Thoracic aorta (tissue), 2 donors: ENCODE measurements around the gene MRPS22. TPM values are rescaled to one million over a fixed set of nuclear protein-coding genes. Genes with fewer than 3 reads are reported as not detected.
"Not testable (repeated sequence)": the region's sequence is repeated elsewhere in the genome, so short reads cannot be mapped to it uniquely, and the experiment has no call there.

ENCODE experiments used
- ATAC-seq: fragments of 150-250 bp; one replicate; pipeline ENCODE4 v1.8.0; 2017; ENCODE audit warnings: low read depth; ENCODE audit not compliant: insufficient number of reproducible peaks, low FRiP score
- DNase-seq: peaks from one replicate; pipeline ENCODE4 v3.0.0-alpha.2; 2020; ENCODE audit warnings: low spot score
- H3K27ac ChIP-seq, 2 donors: fragments of 200-600 bp; sonication (generic); 1 replicate in 1 of 2; 2 replicates in 1 of 2; pipeline ENCODE4 v1.5.1; 2016; ENCODE audit warnings: mild to moderate bottlenecking in 2 of 2, moderate library complexity in 2 of 2
- H3K27me3 ChIP-seq: fragments of 200-600 bp; sonication (generic); replicated peaks from 2 replicates; pipeline ENCODE4 v1.6.0; 2016; ENCODE audit warnings: mild to moderate bottlenecking; ENCODE audit not compliant: insufficient read depth
- H3K36me3 ChIP-seq: fragments of 200-600 bp; sonication (generic); one replicate; pipeline ENCODE4 v1.5.1; 2016
- H3K4me1 ChIP-seq, 2 donors: fragments of 200-600 bp; sonication (generic); 1 replicate in 1 of 2; 2 replicates in 1 of 2; pipeline versions ENCODE4 v1.5.1 to v1.6.0; 2016; ENCODE audit warnings: low read depth in 2 of 2, mild to moderate bottlenecking in 1 of 2; ENCODE audit not compliant: control insufficient read depth in 1 of 2
- H3K4me3 ChIP-seq: fragments of 200-600 bp; sonication (generic); 2 replicates; pipeline ENCODE4 v1.5.1; 2016; ENCODE audit warnings: mild to moderate bottlenecking
- H3K9me3 ChIP-seq: fragments of 200-600 bp; sonication (generic); 2 replicates; pipeline ENCODE4 v1.5.1; 2016
- total RNA-seq, 2 donors: library from RNA; depleted of rRNA; stranded (reverse); fragments of >200 nt; gene quantifications; one replicate each; pipeline versions ENCODE4 v1.1.0 to v1.2.3, GENCODE V29; 2016
- TF ChIP-seq, protein P1 (sequence below): fragments of 200-600 bp; sonication (generic); IDR thresholded peaks from one replicate; pipeline ENCODE4 v1.5.1; 2019; ENCODE audit warnings: antibody characterized with exemption

The MRPS22 gene
- total RNA-seq, 2 donors from 2014 or later, result 21.3 to 32.2 TPM

DNA sequence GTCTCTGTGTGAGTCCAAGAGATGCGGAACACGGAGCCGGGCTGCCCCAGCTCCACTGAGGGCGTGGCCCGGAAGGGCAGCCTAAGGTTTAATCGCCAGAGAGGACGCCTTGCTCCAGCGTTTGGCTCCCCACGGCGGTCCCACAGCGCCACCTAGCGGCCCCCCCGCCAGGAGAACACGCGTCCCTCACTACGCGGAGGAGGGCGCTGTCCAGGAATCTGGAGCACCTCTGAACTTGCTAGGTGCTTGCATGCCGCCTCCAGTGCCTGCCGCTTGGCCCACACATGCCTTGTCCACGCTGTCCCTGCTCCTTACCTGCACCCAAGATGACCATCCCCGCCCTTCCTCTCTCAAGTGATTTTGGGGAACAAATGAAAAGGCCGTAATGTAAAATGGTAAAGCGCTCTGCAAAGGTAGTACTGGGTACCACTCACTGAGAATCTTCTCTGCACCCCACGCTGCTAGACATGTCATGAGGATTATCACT lies 14.4 kb upstream of the MRPS22 start:
- TF ChIP-seq, protein P1, sequence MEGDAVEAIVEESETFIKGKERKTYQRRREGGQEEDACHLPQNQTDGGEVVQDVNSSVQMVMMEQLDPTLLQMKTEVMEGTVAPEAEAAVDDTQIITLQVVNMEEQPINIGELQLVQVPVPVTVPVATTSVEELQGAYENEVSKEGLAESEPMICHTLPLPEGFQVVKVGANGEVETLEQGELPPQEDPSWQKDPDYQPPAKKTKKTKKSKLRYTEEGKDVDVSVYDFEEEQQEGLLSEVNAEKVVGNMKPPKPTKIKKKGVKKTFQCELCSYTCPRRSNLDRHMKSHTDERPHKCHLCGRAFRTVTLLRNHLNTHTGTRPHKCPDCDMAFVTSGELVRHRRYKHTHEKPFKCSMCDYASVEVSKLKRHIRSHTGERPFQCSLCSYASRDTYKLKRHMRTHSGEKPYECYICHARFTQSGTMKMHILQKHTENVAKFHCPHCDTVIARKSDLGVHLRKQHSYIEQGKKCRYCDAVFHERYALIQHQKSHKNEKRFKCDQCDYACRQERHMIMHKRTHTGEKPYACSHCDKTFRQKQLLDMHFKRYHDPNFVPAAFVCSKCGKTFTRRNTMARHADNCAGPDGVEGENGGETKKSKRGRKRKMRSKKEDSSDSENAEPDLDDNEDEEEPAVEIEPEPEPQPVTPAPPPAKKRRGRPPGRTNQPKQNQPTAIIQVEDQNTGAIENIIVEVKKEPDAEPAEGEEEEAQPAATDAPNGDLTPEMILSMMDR, result peak; percentile 90
- H3K36me3 ChIP-seq, result no peaks in the 10 kb centered on the region
- H3K27me3 ChIP-seq, result no peaks in the 10 kb centered on the region
- DNase-seq (peak; percentile 37), ATAC-seq (no peak)
- no peak overlapping the region for H3K27ac ChIP-seq
- peaks cover 0 to 4% of the 10 kb centered on the region in 2 donors for H3K4me1 ChIP-seq
- H3K4me3 ChIP-seq, result peak overlapping the region; percentile 52
- H3K9me3 ChIP-seq, result no peaks in the 10 kb centered on the region

- no peak for ATAC-seq
- no peaks in the 10 kb centered on the region for H3K9me3 ChIP-seq
- H3K4me3 ChIP-seq, result no peak overlapping the region
- no peak overlapping the region for H3K27ac ChIP-seq
- TF ChIP-seq, protein P1, result no peak
- peaks cover 0 to 4% of the 10 kb centered on the region in 2 donors for H3K4me1 ChIP-seq
- no peaks in the 10 kb centered on the region for H3K27me3 ChIP-seq
- DNase-seq, result no peak
- no peaks in the 10 kb centered on the region for H3K36me3 ChIP-seq
Measured at GRCh38 chr3:139332092-139332491, 11.7 kb upstream of the MRPS22 start.

DNA sequence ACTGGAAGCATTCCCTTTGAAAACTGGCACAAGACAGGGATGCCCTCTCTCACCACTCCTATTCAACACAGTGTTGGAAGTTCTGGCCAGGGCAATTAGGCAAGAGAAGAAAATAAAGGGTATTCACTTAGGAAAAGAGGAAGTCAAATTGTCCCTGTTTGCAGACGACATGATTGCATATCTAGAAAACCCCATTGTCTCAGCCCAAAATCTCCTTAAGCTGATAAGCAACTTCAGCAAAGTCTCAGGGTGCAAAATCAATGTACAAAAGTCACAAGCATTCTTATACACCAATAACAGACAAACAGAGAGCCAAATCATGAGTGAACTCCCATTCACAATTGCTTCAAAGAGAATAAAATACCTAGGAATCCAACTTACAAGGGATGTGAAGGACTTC lies 9.1 kb upstream of the MRPS22 start:
- not testable (repeated sequence) for H3K4me1 ChIP-seq, ATAC-seq, H3K9me3 ChIP-seq, H3K4me3 ChIP-seq, H3K36me3 ChIP-seq, DNase-seq, H3K27ac ChIP-seq, H3K27me3 ChIP-seq

DNA sequence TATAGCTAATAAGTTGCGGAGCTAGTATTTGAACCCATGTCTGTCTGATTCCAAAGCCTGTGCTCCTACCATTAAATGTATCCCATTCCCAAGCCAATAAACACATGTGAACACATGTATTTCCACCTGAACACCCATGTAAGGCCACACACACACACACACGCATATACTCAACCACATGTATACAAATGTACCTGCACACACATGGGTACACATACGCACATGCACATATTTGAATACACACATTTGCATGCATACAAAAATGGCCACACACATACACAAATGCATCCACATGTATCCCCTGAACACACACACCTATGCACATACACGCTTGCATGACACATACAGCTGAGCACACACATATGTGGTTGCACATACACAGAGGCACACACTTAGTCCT lies 5.4 kb upstream of the MRPS22 start:
- ATAC-seq, result no peak

GRCh38 chr3:139339219-139339906 lies 4.5 kb upstream of the MRPS22 start:
- no peaks in the 10 kb centered on the region for H3K9me3 ChIP-seq
- no peaks in the 10 kb centered on the region for H3K36me3 ChIP-seq
- H3K27ac ChIP-seq, result no peak overlapping the region
- no peaks in the 10 kb centered on the region for H3K27me3 ChIP-seq
- TF ChIP-seq, protein P1, result no peak
- DNase-seq (no peak), ATAC-seq (no peak)
- H3K4me3 ChIP-seq, result no peak overlapping the region
- peaks cover under 1 to 1% of the 10 kb centered on the region in 2 donors for H3K4me1 ChIP-seq

More for the DNA sequence above, 5.4 kb upstream of the MRPS22 start:
- H3K4me1 ChIP-seq, result no peaks in the 10 kb centered on the region
- H3K9me3 ChIP-seq, result no peaks in the 10 kb centered on the region
- no peak overlapping the region for H3K27ac ChIP-seq
- no peaks in the 10 kb centered on the region for H3K27me3 ChIP-seq
- DNase-seq, result no peak
- TF ChIP-seq, protein P1, result no peak
- no peaks in the 10 kb centered on the region for H3K36me3 ChIP-seq
- H3K4me3 ChIP-seq, result no peak overlapping the region

GRCh38 chr3:139340784-139341183 lies 3.0 kb upstream of the MRPS22 start:
- Histone ChIP-seq H3K4me3 (no peak overlapping the region), H3K9me3 (no peaks in the 10 kb centered on the region), H3K27ac (no peak overlapping the region), H3K4me1 (peaks cover 14% of the 10 kb centered on the region in 2 donors), H3K27me3 (no peaks in the 10 kb centered on the region), H3K36me3 (no peaks in the 10 kb centered on the region)
- ATAC-seq (no peak), DNase-seq (no peak)
- TF ChIP-seq, protein P1, result no peak
